H9 (cell line): Measurements from ENCODE around the gene ATG5. TPM values are rescaled to one million over a fixed set of nuclear protein-coding genes. Genes with fewer than 3 reads are reported as not detected.

Experiments used
- DNase-seq: peaks from one replicate; pipeline ENCODE4 v3.0.0-alpha.2; 2017
- H2AFZ ChIP-seq: one replicate; pipeline ENCODE4 v1.6.1; 2013; ENCODE audit warnings: mild to moderate bottlenecking, low read length, control low read depth, moderate library complexity
- H2AK5ac ChIP-seq: 2 replicates; pipeline ENCODE4 v1.6.1; 2013; ENCODE audit warnings: low read length, control low read depth, mixed read lengths; ENCODE audit not compliant: insufficient read length
- H2BK120ac ChIP-seq: one replicate; pipeline ENCODE4 v1.6.1; 2013; ENCODE audit warnings: low read depth, mild to moderate bottlenecking, low read length, control low read depth, inconsistent platforms; ENCODE audit not compliant: poor library complexity, severe bottlenecking
- H2BK12ac ChIP-seq: 2 replicates; pipeline ENCODE4 v1.6.1; 2013; ENCODE audit warnings: low read length, control low read depth, mixed read lengths, low read depth; ENCODE audit not compliant: insufficient read length
- H2BK15ac ChIP-seq: 2 replicates; pipeline ENCODE4 v1.6.1; 2013; ENCODE audit warnings: low read depth, low read length, control low read depth
- H2BK20ac ChIP-seq: one replicate; pipeline ENCODE4 v1.6.1; 2013; ENCODE audit warnings: low read depth, mild to moderate bottlenecking, low read length, control low read depth, inconsistent platforms; ENCODE audit not compliant: poor library complexity, severe bottlenecking
- H2BK5ac ChIP-seq: 2 replicates; pipeline ENCODE4 v1.6.1; 2013; ENCODE audit warnings: low read length, control low read depth, mixed read lengths; ENCODE audit not compliant: insufficient read length
- H3K14ac ChIP-seq: 2 replicates; pipeline ENCODE4 v1.6.1; 2013; ENCODE audit warnings: low read length, control low read depth; ENCODE audit not compliant: insufficient read depth
- H3K18ac ChIP-seq: 2 replicates; pipeline ENCODE4 v1.6.1; 2013; ENCODE audit warnings: low read depth, mild to moderate bottlenecking, mixed read lengths, low read length, control low read depth; ENCODE audit not compliant: insufficient read length
- H3K23ac ChIP-seq: 2 replicates; pipeline ENCODE4 v1.6.1; 2013; ENCODE audit warnings: low read length, control low read depth, mixed read lengths, low read depth; ENCODE audit not compliant: insufficient read length
- H3K23me2 ChIP-seq: 2 replicates; pipeline ENCODE4 v1.6.1; 2013; ENCODE audit warnings: low read depth, mild to moderate bottlenecking, mixed read lengths, low read length, control low read depth; ENCODE audit not compliant: insufficient read length, poor library complexity, severe bottlenecking
- H3K27ac ChIP-seq: 2 replicates; pipeline ENCODE4 v1.5.1; 2013; ENCODE audit warnings: low read length, control low read depth, mixed read lengths, low read depth; ENCODE audit not compliant: insufficient read length
- H3K27me3 ChIP-seq: 2 replicates; pipeline ENCODE4 v1.6.1; 2013; ENCODE audit warnings: low read length, control low read depth, inconsistent platforms; ENCODE audit not compliant: insufficient read depth
- H3K4ac ChIP-seq: 2 replicates; pipeline ENCODE4 v1.6.1; 2013; ENCODE audit warnings: low read depth, mild to moderate bottlenecking, control low read depth, inconsistent platforms, low read length, moderate library complexity
- H3K4me1 ChIP-seq: 2 replicates; pipeline ENCODE4 v1.6.1; 2013; ENCODE audit warnings: low read length, control low read depth, inconsistent platforms; ENCODE audit not compliant: insufficient read depth
- H3K4me2 ChIP-seq: 2 replicates; pipeline ENCODE4 v1.6.1; 2013; ENCODE audit warnings: low read length, control low read depth, mixed read lengths; ENCODE audit not compliant: insufficient read length, insufficient read depth
- H3K56ac ChIP-seq: 2 replicates; pipeline ENCODE4 v1.6.1; 2013; ENCODE audit warnings: low read depth, mild to moderate bottlenecking, mixed read lengths, low read length, control low read depth; ENCODE audit not compliant: insufficient read length
- H3K79me1 ChIP-seq: 2 replicates; pipeline ENCODE4 v1.6.1; 2013; ENCODE audit warnings: low read depth, mild to moderate bottlenecking, moderate library complexity, low read length, control low read depth, inconsistent platforms; ENCODE audit not compliant: insufficient read depth, poor library complexity, severe bottlenecking
- H3K79me2 ChIP-seq: 2 replicates; pipeline ENCODE4 v1.6.1; 2013; ENCODE audit warnings: low read length, control low read depth, inconsistent platforms; ENCODE audit not compliant: insufficient read depth
- H3K9ac ChIP-seq: 2 replicates; pipeline ENCODE4 v1.6.1; 2013; ENCODE audit warnings: low read length, control low read depth, mixed read lengths; ENCODE audit not compliant: insufficient read length; ENCODE audit errors: extremely low read depth
- H3K9me3 ChIP-seq: one replicate; pipeline ENCODE4 v1.6.1; 2013; ENCODE audit warnings: low read depth, low read length, inconsistent platforms; ENCODE audit not compliant: control insufficient read depth
- H3T11ph ChIP-seq: one replicate; pipeline ENCODE4 v1.6.1; 2013; ENCODE audit warnings: mild to moderate bottlenecking, low read length, control low read depth, inconsistent platforms
- H4K20me1 ChIP-seq: one replicate; pipeline ENCODE4 v1.6.1; 2013; ENCODE audit not compliant: control insufficient read depth, insufficient read length, insufficient read depth
- H4K5ac ChIP-seq: 2 replicates; pipeline ENCODE4 v1.6.1; 2013; ENCODE audit warnings: low read depth, mild to moderate bottlenecking, mixed read lengths, low read length, control low read depth; ENCODE audit not compliant: insufficient read length
- H4K8ac ChIP-seq: replicated peaks from 2 replicates; pipeline ENCODE4 v1.6.1; 2013; ENCODE audit warnings: low read length, control low read depth, mixed read lengths, low read depth; ENCODE audit not compliant: insufficient read length
- H4K91ac ChIP-seq: 2 replicates; pipeline ENCODE4 v1.6.1; 2013; ENCODE audit warnings: low read depth, mild to moderate bottlenecking, moderate library complexity, mixed read lengths, low read length, control low read depth; ENCODE audit not compliant: insufficient read length
- H3K27ac Mint-ChIP-seq, 3 experiments: 2 replicates in 2 of 3; 3 replicates in 1 of 3; pipeline ENCODE4 v1.8.0; 2020 to 2021; ENCODE audit warnings: mixed read lengths in 3 of 3, mild to moderate bottlenecking in 1 of 3, moderate library complexity in 1 of 3
- H3K27me3 Mint-ChIP-seq: 2 replicates; pipeline ENCODE4 v1.8.0; 2021; ENCODE audit warnings: low read depth, mild to moderate bottlenecking, moderate library complexity, mixed read lengths
- H3K36me3 Mint-ChIP-seq, 3 experiments: 2 replicates in 2 of 3; 3 replicates in 1 of 3; pipeline ENCODE4 v1.8.0; 2020 to 2021; ENCODE audit warnings: low read depth in 3 of 3, mixed read lengths in 3 of 3; ENCODE audit not compliant: insufficient read depth in 1 of 3
- H3K4me1 Mint-ChIP-seq, 2 experiments: 2 replicates each; pipeline ENCODE4 v1.8.0; 2020; ENCODE audit warnings: mixed read lengths in 2 of 2
- H3K4me3 Mint-ChIP-seq, 2 experiments: 2 replicates in 1 of 2; 3 replicates in 1 of 2; pipeline ENCODE4 v1.8.0; 2020 to 2021; ENCODE audit warnings: mild to moderate bottlenecking in 2 of 2, mixed read lengths in 2 of 2, moderate library complexity in 1 of 2
- H3K9me3 Mint-ChIP-seq, 2 experiments: 2 replicates in 1 of 2; 3 replicates in 1 of 2; pipeline ENCODE4 v1.8.0; 2020; ENCODE audit warnings: mild to moderate bottlenecking in 2 of 2, mixed read lengths in 2 of 2, moderate library complexity in 1 of 2
- CTCF ChIP-seq: fragments of 200-600 bp; sonication (generic); conservative IDR thresholded peaks from 3 replicates; pipeline ENCODE4 v1.8.0; 2021; ENCODE audit warnings: antibody characterized with exemption, mild to moderate bottlenecking
- WGBS: extraction: QIAGEN DNeasy Blood & Tissue Kit; methylation state at CpG from one replicate; pipeline ENCODE4 v1.1.7; 2013; ENCODE audit warnings: missing lambda C conversion rate, low lambda C conversion rate, mixed read lengths; ENCODE audit not compliant: insufficient read length; ENCODE audit errors: extremely low coverage; 5-methylcytosine and 5-hydroxymethylcytosine counted together
- total RNA-seq: library from RNA; stranded (reverse); gene quantifications from 2 replicates; pipeline ENCODE4 v1.2.1, GENCODE V29; 2021

ATG5 gene
- total RNA-seq, 1 experiment from 2014 or later, result 36.7 TPM

DNA sequence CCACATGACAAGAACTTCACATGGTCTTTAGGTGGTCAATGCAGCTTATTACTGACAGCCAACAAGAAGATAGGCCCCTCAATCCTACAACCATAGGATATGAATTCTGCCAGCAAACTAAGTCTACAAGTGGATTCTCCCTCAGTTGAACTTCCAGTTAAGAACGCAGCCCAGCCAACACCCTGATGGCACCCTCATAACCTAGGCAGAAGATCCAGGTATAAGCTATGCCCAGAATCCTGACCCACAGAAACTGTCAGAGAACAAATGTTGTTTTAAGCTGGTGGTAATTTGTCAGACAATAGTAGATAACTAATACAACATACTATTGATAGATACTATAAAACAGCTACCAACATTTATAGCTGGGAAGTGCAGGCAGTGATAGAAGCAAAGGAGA is 38.8 kb downstream of the ATG5 start:
- Histone ChIP-seq H3K4ac (no peak overlapping the region), H3K14ac (no peak overlapping the region), H2AK5ac (no peak overlapping the region), H3K4me1 (no peaks in the 10 kb centered on the region; the same call in 1 of the 2 replicates), H3K9me3 (no peaks in the 10 kb centered on the region), H3K79me1 (peaks cover 9% of the 10 kb centered on the region), H4K8ac (no peak overlapping the region), H4K20me1 (no peaks in the 10 kb centered on the region), H2BK5ac (no peak overlapping the region), H2BK12ac (no peak overlapping the region), H2BK20ac (no peak overlapping the region), H2AFZ (no peak overlapping the region), H4K5ac (no peak overlapping the region), H4K91ac (no peak overlapping the region), H3K9ac (no peak overlapping the region), H3K27ac (no peak overlapping the region), H3K4me2 (no peak overlapping the region), H3T11ph (no peak overlapping the region), H3K23ac (no peak overlapping the region), H2BK120ac (no peak overlapping the region), H2BK15ac (no peak overlapping the region), H3K23me2 (no peaks in the 10 kb centered on the region), H3K27me3 (no peaks in the 10 kb centered on the region), H3K56ac (no peak overlapping the region), H3K18ac (no peak overlapping the region), H3K79me2 (peaks cover 11% of the 10 kb centered on the region; the same call in 1 of the 2 replicates)
- Mint-ChIP-seq H3K4me3 (no peak overlapping the region), H3K27ac (peak overlapping the region in 1 of 3 experiments; percentile 51; a peak in 1 of 7 replicates), H3K4me1 (peaks cover 11 to 20% of the 10 kb centered on the region in 2 experiments), H3K27me3 (no peaks in the 10 kb centered on the region), H3K36me3 (peaks cover 7 to 16% (median 11%) of the 10 kb centered on the region in 3 experiments), H3K9me3 (no peaks in the 10 kb centered on the region)
- TF ChIP-seq CTCF, result no peak
- WGBS, result no CpG with 5 or more reads among the region's 1 CpG
- DNase-seq, result no peak
